ENCODE measurements around the gene ZC2HC1C.

Gene ZC2HC1C

GRCh38 chr14:75044752-75045151, 24.7 kb upstream of the ZC2HC1C start:
- Histone ChIP-seq H3K9me3 (ENCODE audit: control insufficient read depth, insufficient read depth, low read length) (no peaks in the 10 kb centered on the region), H3K9ac (ENCODE audit: low read depth, low read length) (no peak overlapping the region), H3K4me3 (ENCODE audit: low read depth, low read length) (no peak overlapping the region), H3K36me3 (ENCODE audit: control insufficient read depth, insufficient read depth, low read length) (no peaks in the 10 kb centered on the region), H3K4me1 (ENCODE audit: control insufficient read depth, insufficient read depth, low read length) (no peaks in the 10 kb centered on the region), H3K27me3 (ENCODE audit: control insufficient read depth, insufficient read depth, low read length) (no peaks in the 10 kb centered on the region)

DNA sequence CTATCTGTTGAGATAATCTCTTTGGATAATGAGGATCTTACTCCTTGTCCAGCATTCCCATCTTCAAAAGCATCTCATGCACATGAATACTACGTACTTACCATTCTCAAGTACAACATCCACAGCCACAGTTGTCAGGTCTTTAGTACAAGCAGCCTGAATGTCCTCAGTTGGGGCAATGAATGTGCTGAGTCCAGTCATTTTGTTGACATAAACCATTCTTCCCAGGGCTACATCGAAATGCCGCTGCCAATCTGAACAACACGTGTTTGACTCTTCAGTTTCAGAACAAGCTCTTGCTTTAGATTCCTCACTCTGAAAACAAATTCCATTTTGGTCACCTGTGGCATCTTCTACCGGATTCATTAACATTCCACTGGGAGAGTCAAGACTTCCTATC, 23.2 kb upstream of the ZC2HC1C start:
- Histone ChIP-seq H3K4me1 (ENCODE audit: control insufficient read depth, insufficient read depth, low read length) (no peaks in the 10 kb centered on the region), H3K9ac (ENCODE audit: low read depth, low read length) (no peak overlapping the region), H3K36me3 (ENCODE audit: control insufficient read depth, insufficient read depth, low read length) (no peaks in the 10 kb centered on the region), H3K4me3 (ENCODE audit: low read depth, low read length) (no peak overlapping the region), H3K27me3 (ENCODE audit: control insufficient read depth, insufficient read depth, low read length) (no peaks in the 10 kb centered on the region), H3K9me3 (ENCODE audit: control insufficient read depth, insufficient read depth, low read length) (no peaks in the 10 kb centered on the region)

GRCh38 chr14:75046899-75047298, 22.5 kb upstream of the ZC2HC1C start:
- Histone ChIP-seq H3K27me3 (ENCODE audit: control insufficient read depth, insufficient read depth, low read length) (no peaks in the 10 kb centered on the region), H3K4me3 (ENCODE audit: low read depth, low read length) (no peak overlapping the region), H3K9ac (ENCODE audit: low read depth, low read length) (no peak overlapping the region), H3K4me1 (ENCODE audit: control insufficient read depth, insufficient read depth, low read length) (no peaks in the 10 kb centered on the region), H3K9me3 (ENCODE audit: control insufficient read depth, insufficient read depth, low read length) (no peaks in the 10 kb centered on the region), H3K36me3 (ENCODE audit: control insufficient read depth, insufficient read depth, low read length) (no peaks in the 10 kb centered on the region)

DNA sequence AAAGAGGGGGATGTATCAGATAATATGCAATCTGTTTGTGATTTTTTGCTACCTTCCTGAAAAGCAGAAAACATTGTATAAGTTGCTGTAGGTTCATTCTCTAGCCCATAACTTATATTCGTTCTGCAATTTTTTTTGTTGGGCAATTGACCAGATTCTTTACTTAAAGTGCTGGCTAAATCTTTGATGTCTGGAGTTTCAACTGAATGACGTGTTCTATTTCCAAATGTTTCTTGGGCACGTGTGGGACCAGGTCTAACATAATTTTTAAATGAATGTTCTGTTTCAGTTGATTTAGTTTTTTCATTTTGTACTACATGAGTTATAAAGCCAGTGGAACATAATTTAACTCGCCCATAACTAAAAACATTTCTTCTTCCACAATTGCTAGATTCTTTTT, 21.9 kb upstream of the ZC2HC1C start:
- no peaks in the 10 kb centered on the region for H3K4me1 ChIP-seq (ENCODE audit: control insufficient read depth, insufficient read depth, low read length)
- no peaks in the 10 kb centered on the region for H3K36me3 ChIP-seq (ENCODE audit: control insufficient read depth, insufficient read depth, low read length)
- no peak overlapping the region for H3K4me3 ChIP-seq (ENCODE audit: low read depth, low read length)
- no peaks in the 10 kb centered on the region for H3K27me3 ChIP-seq (ENCODE audit: control insufficient read depth, insufficient read depth, low read length)
- no peak overlapping the region for H3K9ac ChIP-seq (ENCODE audit: low read depth, low read length)
- H3K9me3 ChIP-seq (ENCODE audit: control insufficient read depth, insufficient read depth, low read length) = no peaks in the 10 kb centered on the region

GRCh38 chr14:75048101-75048500, 21.3 kb upstream of the ZC2HC1C start:
- no peak overlapping the region for H3K4me3 ChIP-seq (ENCODE audit: low read depth, low read length)
- H3K4me1 ChIP-seq (ENCODE audit: control insufficient read depth, insufficient read depth, low read length) = no peaks in the 10 kb centered on the region
- H3K36me3 ChIP-seq (ENCODE audit: control insufficient read depth, insufficient read depth, low read length) = no peaks in the 10 kb centered on the region
- H3K9me3 ChIP-seq (ENCODE audit: control insufficient read depth, insufficient read depth, low read length) = no peaks in the 10 kb centered on the region
- no peak overlapping the region for H3K9ac ChIP-seq (ENCODE audit: low read depth, low read length)
- H3K27me3 ChIP-seq (ENCODE audit: control insufficient read depth, insufficient read depth, low read length) = no peaks in the 10 kb centered on the region

GRCh38 chr14:75049136-75049535, 20.3 kb upstream of the ZC2HC1C start:
- no peaks in the 10 kb centered on the region for H3K27me3 ChIP-seq (ENCODE audit: control insufficient read depth, insufficient read depth, low read length)
- no peaks in the 10 kb centered on the region for H3K36me3 ChIP-seq (ENCODE audit: control insufficient read depth, insufficient read depth, low read length)
- no peak overlapping the region for H3K4me3 ChIP-seq (ENCODE audit: low read depth, low read length)
- no peaks in the 10 kb centered on the region for H3K9me3 ChIP-seq (ENCODE audit: control insufficient read depth, insufficient read depth, low read length)
- no peaks in the 10 kb centered on the region for H3K4me1 ChIP-seq (ENCODE audit: control insufficient read depth, insufficient read depth, low read length)
- H3K9ac ChIP-seq (ENCODE audit: low read depth, low read length) = no peak overlapping the region

DNA sequence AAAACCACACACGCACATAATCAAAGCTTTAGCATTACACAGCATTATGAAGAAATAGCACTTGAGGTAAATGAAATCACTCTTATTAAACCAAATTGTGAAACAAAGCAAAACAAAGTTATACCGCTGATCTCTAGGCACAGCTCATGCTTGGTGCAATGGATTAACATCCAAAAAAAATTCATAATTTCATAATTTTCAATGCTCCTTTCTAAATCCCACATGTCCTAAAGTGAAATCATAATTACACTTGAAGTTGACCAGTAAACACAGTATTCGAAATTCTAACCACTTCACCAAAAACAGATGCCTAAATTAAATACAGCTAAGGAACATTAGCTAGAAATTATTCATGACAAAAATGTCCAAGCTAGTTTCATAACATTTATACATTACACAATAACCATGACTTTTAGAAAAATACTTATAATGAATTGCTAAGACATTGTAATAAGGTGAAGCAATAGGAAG, 19.7 kb upstream of the ZC2HC1C start:
- Histone ChIP-seq H3K9me3 (ENCODE audit: control insufficient read depth, insufficient read depth, low read length) (no peaks in the 10 kb centered on the region), H3K4me3 (ENCODE audit: low read depth, low read length) (no peak overlapping the region), H3K4me1 (ENCODE audit: control insufficient read depth, insufficient read depth, low read length) (no peaks in the 10 kb centered on the region), H3K36me3 (ENCODE audit: control insufficient read depth, insufficient read depth, low read length) (no peaks in the 10 kb centered on the region), H3K9ac (ENCODE audit: low read depth, low read length) (no peak overlapping the region), H3K27me3 (ENCODE audit: control insufficient read depth, insufficient read depth, low read length) (no peaks in the 10 kb centered on the region)

GRCh38 chr14:75050852-75051555, 18.4 kb upstream of the ZC2HC1C start, which contains the start of gene MLH3:
Gene MLH3 (minus strand): TSS chr14:75051467. CDS start chr14:75049655, 1,812 bp downstream.
- Histone ChIP-seq H3K9ac (ENCODE audit: low read depth, low read length) (peak within 1 kb of the TSS; percentile 57), H3K9me3 (ENCODE audit: control insufficient read depth, insufficient read depth, low read length) (no peaks in the 10 kb centered on the region), H3K27me3 (ENCODE audit: control insufficient read depth, insufficient read depth, low read length) (no peaks in the 10 kb centered on the region), H3K4me1 (ENCODE audit: control insufficient read depth, insufficient read depth, low read length) (no peaks in the 10 kb centered on the region), H3K36me3 (ENCODE audit: control insufficient read depth, insufficient read depth, low read length) (no peaks in the 10 kb centered on the region), H3K4me3 (ENCODE audit: low read depth, low read length) (peak within 1 kb of the TSS; percentile 59)

DNA sequence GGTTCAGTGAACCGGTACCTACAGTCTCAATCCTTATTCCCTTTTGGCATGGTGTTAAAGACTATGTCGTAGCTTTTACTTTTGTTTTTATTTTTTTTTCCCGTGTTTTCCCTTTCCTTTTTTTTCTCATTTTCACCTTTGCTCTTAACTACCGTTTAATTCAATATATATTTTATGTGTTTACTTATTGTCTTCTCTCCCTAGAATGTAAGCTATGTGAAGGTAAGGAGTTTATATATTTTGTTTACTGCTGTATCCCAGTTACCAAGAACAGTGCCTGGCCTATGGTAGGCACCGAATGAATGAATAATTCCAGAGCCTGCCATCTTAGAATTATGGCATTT, 17.9 kb upstream of the ZC2HC1C start:
- Histone ChIP-seq H3K27me3 (ENCODE audit: control insufficient read depth, insufficient read depth, low read length) (no peaks in the 10 kb centered on the region), H3K9me3 (ENCODE audit: control insufficient read depth, insufficient read depth, low read length) (no peaks in the 10 kb centered on the region), H3K4me1 (ENCODE audit: control insufficient read depth, insufficient read depth, low read length) (no peaks in the 10 kb centered on the region), H3K36me3 (ENCODE audit: control insufficient read depth, insufficient read depth, low read length) (no peaks in the 10 kb centered on the region), H3K9ac (ENCODE audit: low read depth, low read length) (no peak overlapping the region), H3K4me3 (ENCODE audit: low read depth, low read length) (peak overlapping the region; percentile 59)

DNA sequence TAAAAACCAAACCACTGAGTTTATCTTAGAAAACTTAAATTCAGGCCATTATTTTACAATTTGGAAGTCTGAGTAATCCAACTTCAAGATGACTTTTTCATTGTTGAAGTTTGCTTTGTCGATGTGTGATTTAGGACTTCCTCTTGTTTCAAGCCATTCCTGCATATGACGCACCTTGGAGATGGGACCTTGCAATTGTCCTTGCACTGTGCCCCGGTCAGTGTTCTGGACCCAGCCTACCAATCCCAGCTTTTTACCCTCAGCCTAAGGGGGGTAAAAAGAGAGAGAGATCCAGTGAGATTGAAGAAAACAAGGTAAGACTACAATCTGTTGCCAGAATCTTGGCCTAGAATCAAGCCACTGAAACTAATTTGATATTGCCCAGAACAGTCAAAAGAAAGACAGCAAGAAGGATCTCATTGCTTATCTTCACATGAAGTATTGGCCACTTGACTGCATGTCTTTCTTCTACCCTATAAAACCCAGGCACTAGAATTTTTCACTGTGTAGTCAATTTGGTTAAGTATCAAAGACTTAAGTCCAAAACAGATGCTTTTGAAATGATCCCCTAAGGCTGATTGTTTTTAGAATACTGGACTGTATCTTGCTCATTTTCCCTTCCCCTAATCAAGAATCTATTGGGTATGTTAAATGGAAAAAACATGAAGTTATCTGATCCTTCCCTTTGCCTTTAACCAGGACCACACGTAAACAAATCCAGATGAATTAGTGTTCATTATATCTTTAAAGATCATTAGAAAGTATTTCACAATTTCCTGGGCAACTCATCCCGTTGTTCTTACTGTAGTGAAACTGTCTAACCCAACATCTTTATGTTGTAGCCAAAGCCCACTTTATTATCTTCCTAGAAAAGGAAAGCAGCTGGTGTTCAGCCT, 15.8 kb upstream of the ZC2HC1C start:
- Histone ChIP-seq H3K9me3 (ENCODE audit: control insufficient read depth, insufficient read depth, low read length) (no peaks in the 10 kb centered on the region), H3K27me3 (ENCODE audit: control insufficient read depth, insufficient read depth, low read length) (no peaks in the 10 kb centered on the region), H3K4me3 (ENCODE audit: low read depth, low read length) (no peak overlapping the region), H3K36me3 (ENCODE audit: control insufficient read depth, insufficient read depth, low read length) (no peaks in the 10 kb centered on the region), H3K4me1 (ENCODE audit: control insufficient read depth, insufficient read depth, low read length) (no peaks in the 10 kb centered on the region), H3K9ac (ENCODE audit: low read depth, low read length) (no peak overlapping the region)

DNA sequence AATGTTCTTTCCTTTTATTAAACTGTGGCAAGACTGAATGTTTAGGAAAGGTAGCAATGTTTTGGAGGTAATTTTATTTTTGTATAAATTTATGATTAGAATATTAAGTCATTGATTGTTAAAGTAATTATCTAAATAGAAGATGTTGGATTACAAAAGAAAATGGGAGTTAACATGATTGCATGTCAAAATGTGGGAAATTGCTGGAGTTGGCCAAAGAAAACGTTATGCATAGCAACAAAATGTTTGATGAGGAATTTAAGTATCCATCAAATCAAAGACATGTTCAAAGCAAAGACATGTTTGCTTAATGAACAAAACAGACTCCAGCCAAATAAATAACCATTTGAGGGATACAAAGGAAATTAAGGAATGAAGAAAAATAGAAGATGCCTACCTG, 15.0 kb upstream of the ZC2HC1C start:
- H3K9me3 ChIP-seq (ENCODE audit: control insufficient read depth, insufficient read depth, low read length) = no peaks in the 10 kb centered on the region
- H3K27me3 ChIP-seq (ENCODE audit: control insufficient read depth, insufficient read depth, low read length) = no peaks in the 10 kb centered on the region
- H3K36me3 ChIP-seq (ENCODE audit: control insufficient read depth, insufficient read depth, low read length) = no peaks in the 10 kb centered on the region
- H3K4me3 ChIP-seq (ENCODE audit: low read depth, low read length) = no peak overlapping the region
- H3K9ac ChIP-seq (ENCODE audit: low read depth, low read length) = no peak overlapping the region
- no peaks in the 10 kb centered on the region for H3K4me1 ChIP-seq (ENCODE audit: control insufficient read depth, insufficient read depth, low read length)

DNA sequence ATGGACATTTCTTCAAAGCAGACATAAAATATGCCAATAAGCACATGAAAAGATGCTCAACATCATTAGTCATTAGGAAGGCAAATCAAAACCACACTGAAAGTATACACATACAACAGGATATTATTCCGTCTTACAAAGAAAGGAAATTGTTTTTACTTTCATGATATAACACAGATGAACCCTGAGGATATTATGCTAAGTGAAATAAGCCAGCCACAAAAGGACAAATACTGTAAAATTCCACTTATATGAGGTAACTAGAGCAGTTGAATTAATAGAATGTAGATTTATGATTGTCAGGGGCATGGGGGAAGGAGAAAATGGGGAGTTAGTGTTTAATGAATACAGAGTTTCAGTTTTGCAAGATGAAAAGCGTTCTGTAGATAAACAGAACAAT, 9.8 kb upstream of the ZC2HC1C start:
- Histone ChIP-seq H3K27me3 (ENCODE audit: control insufficient read depth, insufficient read depth, low read length) (no peaks in the 10 kb centered on the region), H3K4me3 (ENCODE audit: low read depth, low read length) (no peak overlapping the region), H3K9ac (ENCODE audit: low read depth, low read length) (no peak overlapping the region), H3K9me3 (ENCODE audit: control insufficient read depth, insufficient read depth, low read length) (no peaks in the 10 kb centered on the region), H3K4me1 (ENCODE audit: control insufficient read depth, insufficient read depth, low read length) (no peaks in the 10 kb centered on the region), H3K36me3 (ENCODE audit: control insufficient read depth, insufficient read depth, low read length) (no peaks in the 10 kb centered on the region)
